Nephron progenitor cell (in vitro differentiated cells): ENCODE results near the gene SIPA1L3.

ENCODE experiments used
- DNase-seq: peaks from one replicate; pipeline ENCODE4 v3.0.0; 2021
- H3K27ac Mint-ChIP-seq: 2 replicates; pipeline ENCODE4 v1.8.0; 2021; ENCODE audit warnings: mild to moderate bottlenecking, moderate library complexity, mixed read lengths
- H3K27me3 Mint-ChIP-seq: 2 replicates; pipeline ENCODE4 v1.8.0; 2021; ENCODE audit warnings: mild to moderate bottlenecking, low read depth, mixed read lengths; ENCODE audit not compliant: poor library complexity
- H3K36me3 Mint-ChIP-seq: 2 replicates; pipeline ENCODE4 v1.8.0; 2021; ENCODE audit warnings: low read depth, mixed read lengths
- H3K4me1 Mint-ChIP-seq: 2 replicates; pipeline ENCODE4 v1.8.0; 2021; ENCODE audit warnings: mixed read lengths
- H3K4me3 Mint-ChIP-seq: 2 replicates; pipeline ENCODE4 v1.8.0; 2021; ENCODE audit warnings: mild to moderate bottlenecking, moderate library complexity, mixed read lengths
- H3K9me3 Mint-ChIP-seq: 2 replicates; pipeline ENCODE4 v1.8.0; 2021; ENCODE audit warnings: mild to moderate bottlenecking, moderate library complexity, mixed read lengths
- CTCF ChIP-seq: fragments of 200-600 bp; sonication (generic); IDR thresholded peaks from 2 replicates; pipeline ENCODE4 v1.5.0; 2021; ENCODE audit warnings: antibody characterized with exemption

SIPA1L3 gene

GRCh38 chr19:38003438-38004185 is 96.6 kb downstream of the SIPA1L3 start:
- Mint-ChIP-seq H3K4me3 (no peak overlapping the region), H3K4me1 (peaks cover 20% of the 10 kb centered on the region), H3K36me3 (no peaks in the 10 kb centered on the region), H3K27me3 (no peaks in the 10 kb centered on the region), H3K9me3 (no peaks in the 10 kb centered on the region), H3K27ac (no peak overlapping the region)
- peak; percentile 40 for DNase-seq
- no peak for TF ChIP-seq CTCF

GRCh38 chr19:38004186-38004520 is 97.1 kb downstream of the SIPA1L3 start:
- no peak for TF ChIP-seq CTCF
- no peaks in the 10 kb centered on the region for H3K27me3 Mint-ChIP-seq
- no peaks in the 10 kb centered on the region for H3K9me3 Mint-ChIP-seq
- DNase-seq: no peak
- peaks cover 20% of the 10 kb centered on the region for H3K4me1 Mint-ChIP-seq
- no peak overlapping the region for H3K4me3 Mint-ChIP-seq
- H3K27ac Mint-ChIP-seq: no peak overlapping the region
- no peaks in the 10 kb centered on the region for H3K36me3 Mint-ChIP-seq

GRCh38 chr19:38004521-38005223 is 97.7 kb downstream of the SIPA1L3 start:
- Mint-ChIP-seq H3K27ac (no peak overlapping the region), H3K9me3 (no peaks in the 10 kb centered on the region), H3K36me3 (no peaks in the 10 kb centered on the region), H3K4me1 (peaks cover 20% of the 10 kb centered on the region), H3K4me3 (no peak overlapping the region), H3K27me3 (no peaks in the 10 kb centered on the region)
- DNase-seq: peak; percentile 63
- TF ChIP-seq CTCF: no peak

- TF ChIP-seq CTCF: no peak
- H3K4me3 Mint-ChIP-seq: peak overlapping the region; percentile 39
- peak overlapping the region; percentile 54 for H3K27ac Mint-ChIP-seq
- no peaks in the 10 kb centered on the region for H3K27me3 Mint-ChIP-seq
- H3K36me3 Mint-ChIP-seq: no peaks in the 10 kb centered on the region
- peaks cover 22% of the 10 kb centered on the region for H3K4me1 Mint-ChIP-seq
- no peak for DNase-seq
- no peaks in the 10 kb centered on the region for H3K9me3 Mint-ChIP-seq
Observed at GRCh38 chr19:38005224-38005614, 98.2 kb downstream of the SIPA1L3 start.

- no peaks in the 10 kb centered on the region for H3K27me3 Mint-ChIP-seq
- no peaks in the 10 kb centered on the region for H3K9me3 Mint-ChIP-seq
- H3K27ac Mint-ChIP-seq: no peak overlapping the region
- no peak overlapping the region for H3K4me3 Mint-ChIP-seq
- TF ChIP-seq CTCF: no peak
- DNase-seq: no peak
- no peaks in the 10 kb centered on the region for H3K36me3 Mint-ChIP-seq
- H3K4me1 Mint-ChIP-seq: peaks cover 30% of the 10 kb centered on the region
Observed at GRCh38 chr19:38006361-38007045, 99.5 kb downstream of the SIPA1L3 start.
